CD1c-positive myeloid dendritic cell (primary cell): ENCODE measurements around the gene TSPAN14.
"Not testable (repeated sequence)": the region's sequence is repeated elsewhere in the genome, so short reads cannot be mapped to it uniquely, and the experiment has no call there.

ENCODE experiments used
- DNase-seq: peaks from one replicate; pipeline ENCODE4 v3.0.0-alpha.2; 2016; ENCODE audit errors: extremely low spot score

Gene TSPAN14

DNA sequence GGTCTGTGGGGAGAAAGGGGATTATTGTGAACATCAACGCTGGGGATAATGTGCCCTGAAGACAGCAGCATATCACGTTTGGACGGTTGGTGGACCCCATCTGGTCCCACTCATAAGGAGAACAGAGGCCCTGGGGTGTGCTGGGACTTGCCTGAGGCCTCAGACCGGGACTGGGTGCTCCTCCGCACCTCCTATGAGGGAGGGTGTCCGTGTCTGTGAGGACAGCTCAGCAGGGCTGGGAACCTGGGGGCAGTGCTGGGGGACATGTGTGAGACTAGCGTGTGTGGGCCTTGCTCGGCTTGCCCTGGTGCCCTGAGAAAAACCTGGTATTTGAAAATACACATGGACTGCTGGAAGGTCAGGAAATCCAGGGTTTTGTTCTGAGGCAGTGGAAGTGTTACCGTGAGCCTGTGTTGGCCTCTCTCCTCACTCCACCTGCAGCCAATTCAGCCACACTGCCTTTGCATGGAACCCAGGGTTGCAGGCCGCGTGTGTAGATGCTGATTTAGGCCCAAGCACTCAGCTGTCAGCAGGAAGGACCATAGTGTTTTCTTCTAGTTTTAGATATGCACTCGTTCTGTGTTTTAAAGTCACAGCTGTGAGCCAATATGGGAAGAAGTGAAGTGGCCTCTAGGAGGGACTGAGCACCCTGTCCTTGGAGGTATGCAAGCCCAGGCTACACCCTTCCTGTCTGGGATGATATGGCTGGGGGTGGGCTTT, 70.2 kb downstream of the TSPAN14 start:
- DNase-seq: no peak

DNA sequence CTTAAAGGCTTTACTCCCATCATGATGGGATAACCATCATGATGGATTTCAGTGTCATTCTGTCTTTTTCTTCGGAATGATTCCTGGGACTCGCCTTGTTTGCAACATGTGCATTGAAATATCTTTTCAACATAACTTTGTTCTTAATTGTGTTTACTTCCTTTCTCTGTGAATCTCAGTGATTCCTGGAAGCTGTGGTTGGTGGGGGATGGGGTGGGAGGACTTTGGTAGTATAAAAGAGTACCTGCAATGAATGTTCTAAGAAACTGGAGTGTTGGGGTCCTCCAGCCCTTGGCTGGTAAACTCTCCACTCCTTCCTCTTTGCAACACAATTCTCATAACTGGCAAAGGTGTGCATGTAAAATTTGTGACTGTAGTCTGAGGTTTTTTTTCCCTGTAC, 72.1 kb downstream of the TSPAN14 start:
- DNase-seq: no peak

DNA sequence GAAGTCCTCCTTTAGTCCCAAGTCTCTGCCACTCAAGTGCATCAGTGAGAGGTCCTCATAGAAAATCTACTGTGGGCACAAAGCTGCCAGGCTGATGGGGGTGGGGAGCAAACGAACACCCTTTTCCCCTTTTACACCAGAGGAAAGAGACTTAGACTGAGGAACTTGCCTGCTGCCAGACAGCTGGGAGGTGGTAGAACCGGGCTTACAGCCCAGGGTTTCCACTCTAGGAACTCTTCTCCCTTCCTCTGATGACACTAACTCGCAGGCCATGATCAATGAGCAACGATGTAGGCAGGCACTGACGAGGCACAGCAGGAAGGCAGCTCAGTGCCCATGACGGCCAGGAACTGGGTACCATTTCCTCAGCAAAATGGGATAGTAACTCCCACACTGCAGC, 72.6 kb downstream of the TSPAN14 start:
- peak; percentile 56 for DNase-seq

GRCh38 chr10:80528185-80528700, 74.1 kb downstream of the TSPAN14 start:
- DNase-seq: peak; percentile 87

GRCh38 chr10:80528901-80529300, 74.8 kb downstream of the TSPAN14 start:
- DNase-seq: no peak

DNA sequence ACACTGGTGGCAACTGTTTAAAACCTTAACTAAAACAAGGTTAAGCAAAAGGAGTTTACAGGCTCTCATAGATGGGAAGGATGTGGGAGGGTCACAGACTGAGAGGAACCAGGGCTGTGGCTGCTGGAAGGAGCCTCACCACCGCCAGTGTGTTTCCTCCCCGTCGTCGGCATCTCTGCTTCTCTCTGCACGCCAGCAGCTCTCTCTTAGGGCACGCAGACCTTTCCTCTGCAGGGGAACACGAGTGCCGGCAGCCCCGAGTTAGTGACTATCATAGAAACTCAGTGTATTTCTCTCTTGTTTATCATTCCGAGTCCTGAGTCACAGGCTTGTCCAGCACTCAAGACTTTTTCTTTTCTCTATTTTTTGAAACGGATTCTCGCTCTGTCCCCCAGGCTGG, 75.5 kb downstream of the TSPAN14 start:
- DNase-seq: peak; percentile 74

DNA sequence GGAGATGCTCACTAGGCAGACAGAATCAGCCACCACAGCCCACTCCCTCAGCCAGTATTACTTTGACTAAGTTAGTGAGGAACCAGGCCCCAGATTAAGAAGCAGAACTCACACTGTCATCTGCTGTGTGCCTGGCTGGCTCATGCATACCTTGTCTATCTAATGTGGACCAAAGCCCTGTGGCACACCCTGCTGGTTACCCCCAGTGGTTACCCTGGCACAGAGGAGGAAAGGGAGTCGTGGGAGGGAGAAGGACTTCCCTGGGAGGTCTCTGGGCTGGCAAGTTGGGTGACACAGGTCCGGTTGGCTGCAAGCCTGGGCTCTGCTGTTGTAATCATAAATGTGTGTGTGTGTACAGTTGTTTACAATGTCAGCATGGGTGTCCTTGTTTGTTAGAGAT, 76.1 kb downstream of the TSPAN14 start:
- peak; percentile 84 for DNase-seq

GRCh38 chr10:80530816-80531215, 76.7 kb downstream of the TSPAN14 start:
- DNase-seq: no peak

DNA sequence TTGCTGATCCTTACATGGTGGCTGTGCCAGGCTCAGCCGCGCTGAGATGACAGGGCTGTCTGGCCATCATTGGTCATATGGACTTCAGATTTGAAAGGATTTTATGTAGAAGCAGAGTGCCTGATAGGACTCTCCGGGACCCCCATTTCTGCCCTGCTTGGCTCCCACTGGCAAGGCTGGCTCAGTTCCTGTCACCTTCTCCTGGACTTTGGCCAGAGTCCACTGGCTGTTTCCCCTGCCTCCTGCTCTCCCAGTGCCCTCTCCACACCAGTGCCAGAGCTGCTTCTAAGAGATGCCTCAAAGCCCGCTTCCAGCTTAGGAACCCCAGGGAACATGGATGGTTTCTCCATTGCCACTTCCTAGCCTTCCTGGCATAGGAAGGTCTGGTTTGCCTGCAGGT, 78.5 kb downstream of the TSPAN14 start:
- no peak for DNase-seq

GRCh38 chr10:80534059-80534458, 79.9 kb downstream of the TSPAN14 start:
- not testable (repeated sequence) for DNase-seq

- DNase-seq: not testable (repeated sequence)
Observed at GRCh38 chr10:80534646-80535045, 80.5 kb downstream of the TSPAN14 start.

- DNase-seq: peak; percentile 77
Observed at GRCh38 chr10:80535671-80536360, 81.7 kb downstream of the TSPAN14 start.

GRCh38 chr10:80536361-80536835, 82.3 kb downstream of the TSPAN14 start:
- no peak for DNase-seq

DNA sequence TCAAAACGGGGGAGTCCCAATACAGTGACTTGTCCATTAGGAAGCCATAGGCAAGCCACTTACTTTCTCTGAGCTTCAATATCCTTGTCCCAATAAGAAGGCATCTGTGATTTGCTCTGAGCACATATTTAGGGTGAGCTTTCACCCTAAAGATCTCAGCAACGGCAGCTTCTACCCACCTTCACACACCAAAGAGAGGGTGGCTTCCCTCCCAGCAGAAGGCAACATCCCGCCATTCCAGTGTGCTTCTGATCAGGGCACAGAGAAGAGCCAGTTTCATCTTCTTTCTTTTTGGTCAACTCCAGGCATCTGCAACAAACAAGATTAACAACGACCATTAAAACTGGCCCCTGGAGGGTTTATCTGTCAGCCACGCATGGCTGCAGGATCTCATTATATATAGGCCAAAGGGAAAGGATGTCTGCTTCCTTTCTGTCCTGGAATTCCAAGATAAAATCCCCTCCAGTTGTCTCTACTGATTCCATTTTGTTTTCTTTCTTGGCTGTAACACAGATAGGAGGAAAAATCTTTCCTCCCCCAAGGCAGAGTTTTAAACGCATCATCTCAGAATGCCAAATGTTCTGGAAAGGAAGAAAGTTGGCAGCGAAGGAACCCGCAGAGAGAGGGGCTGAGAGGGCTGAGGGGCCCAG, 83.1 kb downstream of the TSPAN14 start:
- no peak for DNase-seq

GRCh38 chr10:80537736-80538480, 83.8 kb downstream of the TSPAN14 start, which contains the start of gene SH2D4B:
TSS of gene SH2D4B (plus strand) at chr10:80537902. CDS start at chr10:80538332, 430 bp downstream.
- DNase-seq: no peak

DNA sequence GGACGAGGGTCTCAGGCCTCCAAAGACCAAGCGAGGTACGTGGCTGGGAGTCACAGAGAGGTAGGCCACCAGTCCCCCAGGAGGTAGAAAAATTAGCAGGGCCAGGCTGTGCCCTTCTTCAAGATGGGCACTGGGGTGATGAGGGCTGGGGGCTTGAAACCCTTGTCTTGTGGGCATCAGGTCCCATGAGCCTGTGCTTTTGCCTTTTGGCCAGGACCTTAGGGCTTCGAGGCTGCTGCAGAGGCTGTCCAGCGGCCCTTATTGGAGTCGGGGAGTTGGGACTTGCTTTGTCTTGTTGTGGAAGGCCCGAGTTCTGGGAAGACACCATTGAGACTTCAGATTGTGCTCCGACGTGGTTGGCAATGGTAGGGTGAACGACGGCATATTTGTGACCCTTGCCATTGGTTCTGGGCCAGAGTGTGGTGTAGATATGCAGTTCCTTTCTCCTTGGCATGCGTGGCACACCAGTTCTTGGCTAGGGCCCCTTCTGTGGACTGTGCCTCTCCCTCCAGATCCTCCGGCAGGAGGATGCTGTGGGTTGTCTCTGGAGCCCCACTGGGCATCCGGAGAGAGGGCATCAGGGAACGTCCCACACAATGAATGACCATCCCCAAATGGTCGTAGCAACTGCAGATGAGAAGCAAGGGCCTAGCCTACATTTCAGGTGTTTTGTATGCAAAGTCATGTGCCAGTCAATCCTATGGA, 84.5 kb downstream of the TSPAN14 start:
- no peak for DNase-seq

GRCh38 chr10:80539421-80540031, 85.4 kb downstream of the TSPAN14 start:
- DNase-seq: no peak

DNA sequence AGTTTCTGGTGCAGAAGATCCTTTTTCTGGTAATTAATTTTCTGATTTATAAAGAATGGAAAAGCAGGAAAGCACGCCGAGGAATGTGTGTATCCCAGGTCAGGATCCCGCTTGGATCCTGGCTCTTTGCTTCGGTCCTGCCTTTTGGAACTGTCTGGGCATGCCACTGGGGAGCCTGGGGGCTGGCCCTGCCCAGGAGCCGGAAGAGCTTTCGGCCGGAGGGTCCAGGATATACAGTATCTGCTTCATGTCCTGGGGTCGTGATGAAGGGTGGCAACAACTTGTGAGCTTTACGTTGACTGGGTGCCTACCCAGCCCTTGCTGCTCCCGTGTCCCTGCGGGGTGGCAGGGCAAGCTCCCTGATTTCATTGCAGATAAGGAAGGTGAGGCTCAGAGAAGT, 86.0 kb downstream of the TSPAN14 start:
- no peak for DNase-seq

GRCh38 chr10:80540618-80540980, 86.5 kb downstream of the TSPAN14 start:
- no peak for DNase-seq

GRCh38 chr10:80540981-80541750, 87.1 kb downstream of the TSPAN14 start:
- DNase-seq: no peak
